C4-2B (cell line): ENCODE measurements around the gene TIMP1.
A peak's percentile ranks its signal among the peaks of the same experiment; 100 is the strongest.

Experiments
- H3K27ac ChIP-seq: fragments of 450-650 bp; 2 replicates; pipeline ENCODE4 v1.5.1; 2017
- ZFX ChIP-seq: fragments of 450-650 bp; IDR thresholded peaks from 2 replicates; pipeline ENCODE4 v1.6.1; 2017
- TF ChIP-seq, protein P1 (sequence below): fragments of 450-650 bp; conservative IDR thresholded peaks from 2 replicates; pipeline ENCODE4 v1.5.1; 2017; ENCODE audit warnings: mild to moderate bottlenecking

Gene TIMP1

DNA sequence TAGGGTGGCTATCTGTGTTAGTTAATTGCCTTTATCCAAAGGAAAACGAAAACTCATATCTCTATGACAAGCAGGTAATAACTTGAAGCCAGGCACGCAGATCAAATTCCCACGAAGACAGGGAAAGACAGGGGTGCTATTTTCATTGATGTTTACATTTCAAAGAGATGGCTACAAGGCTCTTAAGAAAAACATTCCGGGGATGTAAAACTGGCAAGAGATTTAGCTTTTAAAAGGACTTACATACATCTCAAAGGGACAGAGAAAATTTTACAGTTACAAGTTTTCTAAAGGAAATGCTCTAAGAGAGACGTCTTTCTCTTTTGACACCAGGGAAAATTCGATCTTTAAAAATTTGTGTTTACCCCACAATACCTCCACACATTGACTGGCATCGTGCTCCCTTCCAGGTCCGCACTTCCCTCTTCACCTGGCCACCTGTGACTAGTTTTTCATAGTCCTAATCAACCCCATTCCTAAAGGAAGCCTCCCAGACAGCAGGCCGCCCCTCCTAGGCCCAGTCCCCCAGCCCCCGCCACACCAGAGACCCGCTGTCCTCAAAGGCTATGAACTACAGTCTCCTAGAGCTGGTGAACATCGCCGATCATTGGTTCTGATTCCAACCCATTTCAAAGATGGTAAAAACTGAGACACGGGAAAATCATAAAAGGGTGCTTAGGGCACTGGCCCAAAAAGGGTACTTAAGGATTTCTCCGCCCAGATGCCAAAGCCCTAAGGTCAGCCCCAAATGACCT is 21.9 kb upstream of the TIMP1 start:
- TF ChIP-seq, protein P1, sequence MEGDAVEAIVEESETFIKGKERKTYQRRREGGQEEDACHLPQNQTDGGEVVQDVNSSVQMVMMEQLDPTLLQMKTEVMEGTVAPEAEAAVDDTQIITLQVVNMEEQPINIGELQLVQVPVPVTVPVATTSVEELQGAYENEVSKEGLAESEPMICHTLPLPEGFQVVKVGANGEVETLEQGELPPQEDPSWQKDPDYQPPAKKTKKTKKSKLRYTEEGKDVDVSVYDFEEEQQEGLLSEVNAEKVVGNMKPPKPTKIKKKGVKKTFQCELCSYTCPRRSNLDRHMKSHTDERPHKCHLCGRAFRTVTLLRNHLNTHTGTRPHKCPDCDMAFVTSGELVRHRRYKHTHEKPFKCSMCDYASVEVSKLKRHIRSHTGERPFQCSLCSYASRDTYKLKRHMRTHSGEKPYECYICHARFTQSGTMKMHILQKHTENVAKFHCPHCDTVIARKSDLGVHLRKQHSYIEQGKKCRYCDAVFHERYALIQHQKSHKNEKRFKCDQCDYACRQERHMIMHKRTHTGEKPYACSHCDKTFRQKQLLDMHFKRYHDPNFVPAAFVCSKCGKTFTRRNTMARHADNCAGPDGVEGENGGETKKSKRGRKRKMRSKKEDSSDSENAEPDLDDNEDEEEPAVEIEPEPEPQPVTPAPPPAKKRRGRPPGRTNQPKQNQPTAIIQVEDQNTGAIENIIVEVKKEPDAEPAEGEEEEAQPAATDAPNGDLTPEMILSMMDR, result no peak
- TF ChIP-seq ZFX, result no peak
- H3K27ac ChIP-seq, result peak overlapping the region; percentile 92

DNA sequence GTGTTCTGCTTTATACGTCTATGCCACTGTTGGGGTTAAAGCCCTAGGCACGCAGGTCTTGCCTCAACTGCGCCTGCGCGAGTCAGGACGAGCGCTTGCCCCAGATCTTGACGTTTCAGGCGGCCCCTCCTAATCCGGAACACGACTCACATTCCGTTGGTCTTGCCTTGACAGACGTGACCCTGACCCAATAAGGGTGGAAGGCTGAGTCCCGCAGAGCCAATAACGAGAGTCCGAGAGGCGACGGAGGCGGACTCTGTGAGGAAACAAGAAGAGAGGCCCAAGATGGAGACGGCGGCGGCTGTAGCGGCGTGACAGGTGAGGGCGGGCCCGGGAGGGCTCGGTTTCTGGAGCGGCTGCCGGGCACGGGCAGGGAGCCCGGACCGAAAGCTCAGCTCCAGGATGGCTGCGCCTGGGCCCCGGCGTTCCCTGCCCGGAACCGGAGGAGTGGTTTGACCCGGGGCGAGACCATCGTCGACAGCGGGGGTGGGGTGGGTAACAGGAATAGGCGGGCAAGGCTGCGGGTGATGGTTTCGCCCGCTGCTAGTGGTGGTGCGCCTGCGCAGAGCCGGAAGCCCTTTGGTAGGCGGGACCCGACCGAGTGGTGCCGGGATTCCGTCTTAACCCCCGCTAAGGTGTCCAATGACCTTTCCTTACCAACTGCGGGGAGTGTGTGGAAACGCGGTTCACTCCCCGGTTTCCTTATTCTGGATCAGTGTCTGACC is 21.1 kb upstream of the TIMP1 start, which contains the start of gene ARAF:
TSS of gene ARAF (plus strand) at position 272 of the 725 bp plus-strand sequence. CDS start 1,763 bp downstream, outside the sequence.
- peak within 1 kb of the TSS; percentile 92 for H3K27ac ChIP-seq
- TF ChIP-seq, protein P1, result no peak
- TF ChIP-seq ZFX, result no peak

DNA sequence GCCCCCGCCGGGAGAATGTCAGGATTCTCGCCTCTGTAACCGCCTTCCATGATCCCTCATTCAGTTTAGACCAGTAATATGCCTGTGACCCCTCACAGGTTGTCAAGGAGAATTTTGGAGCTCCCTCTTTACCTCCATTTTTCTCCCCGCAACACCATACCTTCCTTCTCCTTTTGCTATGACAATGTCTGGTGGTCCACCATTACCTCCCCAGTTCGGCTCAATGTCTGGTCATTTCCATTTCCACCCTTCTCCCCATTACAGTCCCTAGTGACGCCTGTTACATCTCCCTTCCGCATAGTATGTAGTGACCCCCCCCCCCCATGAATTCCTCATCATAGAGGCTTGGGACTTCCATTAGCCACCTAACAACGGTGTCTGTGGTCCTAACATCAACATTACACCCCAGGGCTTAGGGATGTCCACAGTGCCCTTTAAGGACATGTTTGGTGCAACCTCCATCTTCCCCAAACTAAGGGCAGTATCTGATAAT is 20.5 kb upstream of the TIMP1 start:
- H3K27ac ChIP-seq, result peak overlapping the region; percentile 92
- TF ChIP-seq, protein P1, result no peak
- TF ChIP-seq ZFX, result no peak

DNA sequence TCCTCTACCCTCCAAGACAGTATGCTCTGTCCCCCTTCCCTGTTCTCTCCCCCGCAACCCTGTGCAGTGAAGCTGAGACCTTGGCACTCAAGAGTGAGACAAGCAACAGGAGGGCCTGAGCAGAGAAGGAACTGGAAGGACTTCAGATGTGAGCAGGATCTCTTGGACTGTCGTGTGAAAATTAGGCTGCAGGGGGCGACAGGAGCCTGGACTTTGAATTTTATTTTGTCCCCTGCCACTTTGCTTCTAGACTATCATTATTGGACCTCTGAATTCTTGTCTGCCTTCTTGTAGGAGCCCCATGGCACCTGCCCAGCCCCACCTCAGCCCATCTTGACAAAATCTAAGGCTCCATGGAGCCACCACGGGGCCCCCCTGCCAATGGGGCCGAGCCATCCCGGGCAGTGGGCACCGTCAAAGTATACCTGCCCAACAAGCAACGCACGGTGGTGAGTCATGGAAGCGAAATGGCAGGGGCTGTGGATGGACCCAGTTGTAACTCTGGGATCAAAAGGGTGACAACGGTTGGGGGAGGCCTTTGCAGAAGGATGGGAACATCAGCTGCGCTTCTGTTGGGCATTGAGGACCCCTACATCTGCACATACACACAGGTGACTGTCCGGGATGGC is 19.5 kb upstream of the TIMP1 start:
- no peak for TF ChIP-seq ZFX
- TF ChIP-seq, protein P1, result peak; percentile 35
- H3K27ac ChIP-seq, result no peak overlapping the region; the same call in 1 of the 2 replicates

DNA sequence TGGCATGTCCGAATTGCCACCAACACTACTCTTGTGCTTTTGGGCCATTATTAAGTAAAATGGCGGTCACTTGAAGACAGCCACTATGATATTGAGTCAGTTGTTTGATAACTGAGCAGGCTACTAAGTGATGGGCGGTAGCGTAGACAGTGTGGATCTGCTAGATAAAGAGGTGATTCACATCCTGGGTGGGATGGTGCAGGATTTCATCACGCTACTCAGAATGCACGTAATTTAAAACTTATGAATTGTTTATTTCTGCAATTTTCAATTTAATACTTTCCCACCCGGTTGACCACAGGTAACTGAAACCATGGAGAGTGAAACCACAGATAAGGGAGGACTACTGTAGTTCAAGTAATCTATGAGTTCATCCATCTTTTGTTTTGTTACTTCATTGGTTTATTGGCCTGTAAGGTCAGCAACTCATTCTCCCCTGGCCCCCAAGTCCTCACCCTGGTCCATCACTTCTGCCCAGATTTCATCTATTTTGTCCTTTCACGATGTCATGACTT is 18.4 kb upstream of the TIMP1 start:
- no peak overlapping the region for H3K27ac ChIP-seq
- TF ChIP-seq, protein P1, result no peak
- TF ChIP-seq ZFX, result no peak

DNA sequence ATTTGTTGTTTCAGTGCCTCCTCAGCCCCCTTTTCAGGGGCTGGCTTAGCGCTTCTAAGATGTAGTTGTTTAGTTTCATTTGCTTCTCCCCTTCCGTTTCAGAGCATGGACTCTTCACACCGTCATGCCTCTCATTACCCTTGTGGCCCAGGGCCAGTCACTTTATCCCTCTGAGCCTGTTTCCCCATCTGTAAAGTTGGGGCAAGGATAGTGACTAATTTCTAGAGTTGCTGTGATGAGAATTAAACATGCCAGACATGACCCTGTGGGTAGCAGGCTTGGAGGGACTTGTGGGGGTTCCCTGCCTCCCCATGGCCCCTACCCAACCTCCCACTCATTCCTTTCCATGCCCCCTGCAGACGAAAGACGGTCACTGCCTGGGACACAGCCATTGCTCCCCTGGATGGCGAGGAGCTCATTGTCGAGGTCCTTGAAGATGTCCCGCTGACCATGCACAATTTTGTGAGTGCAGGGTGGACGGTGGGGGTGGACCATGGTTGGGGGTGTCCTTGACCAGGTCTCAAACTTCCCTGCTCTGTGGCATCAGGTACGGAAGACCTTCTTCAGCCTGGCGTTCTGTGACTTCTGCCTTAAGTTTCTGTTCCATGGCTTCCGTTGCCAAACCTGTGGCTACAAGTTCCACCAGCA is 17.7 kb upstream of the TIMP1 start:
- H3K27ac ChIP-seq, result no peak overlapping the region
- TF ChIP-seq, protein P1, result no peak
- TF ChIP-seq ZFX, result no peak
